HG03280 (cell line): Measurements from ENCODE around the gene TTC33.

Experiments used
- ATAC-seq: cut with Tn5 transposase; IDR thresholded peaks from one replicate; pipeline ENCODE4 v1.9.1; 2021; ENCODE audit warnings: mild to moderate bottlenecking, moderate library complexity; ENCODE audit not compliant: unreplicated experiment

TTC33 gene

DNA sequence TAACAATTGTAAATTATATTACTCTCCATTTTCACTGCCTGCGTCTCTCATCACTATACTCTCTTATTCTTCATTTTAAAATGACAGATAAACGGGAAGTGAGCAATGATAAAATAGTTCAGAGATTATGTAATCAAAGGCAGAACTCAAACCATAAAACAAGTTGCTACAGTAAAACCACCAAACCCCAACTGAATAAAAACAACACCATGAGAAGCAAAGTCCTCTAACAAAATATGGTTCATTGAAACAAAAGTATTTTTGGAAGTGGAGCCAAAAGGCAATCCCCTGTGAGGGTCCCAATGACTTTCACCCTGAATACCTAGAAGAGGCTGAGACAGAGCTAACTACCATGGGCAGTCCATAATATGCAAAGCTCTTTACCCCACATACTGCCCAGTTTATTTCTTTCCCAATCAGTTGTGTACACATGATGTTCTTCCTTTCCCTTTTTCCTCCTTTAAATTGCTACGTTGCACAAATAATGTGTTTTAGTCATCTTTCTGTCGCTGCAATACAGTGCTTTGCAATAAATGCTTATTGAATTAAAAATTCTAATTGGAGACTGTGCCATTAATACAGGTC is 140.1 kb downstream of the TTC33 start:
- no peak for ATAC-seq

DNA sequence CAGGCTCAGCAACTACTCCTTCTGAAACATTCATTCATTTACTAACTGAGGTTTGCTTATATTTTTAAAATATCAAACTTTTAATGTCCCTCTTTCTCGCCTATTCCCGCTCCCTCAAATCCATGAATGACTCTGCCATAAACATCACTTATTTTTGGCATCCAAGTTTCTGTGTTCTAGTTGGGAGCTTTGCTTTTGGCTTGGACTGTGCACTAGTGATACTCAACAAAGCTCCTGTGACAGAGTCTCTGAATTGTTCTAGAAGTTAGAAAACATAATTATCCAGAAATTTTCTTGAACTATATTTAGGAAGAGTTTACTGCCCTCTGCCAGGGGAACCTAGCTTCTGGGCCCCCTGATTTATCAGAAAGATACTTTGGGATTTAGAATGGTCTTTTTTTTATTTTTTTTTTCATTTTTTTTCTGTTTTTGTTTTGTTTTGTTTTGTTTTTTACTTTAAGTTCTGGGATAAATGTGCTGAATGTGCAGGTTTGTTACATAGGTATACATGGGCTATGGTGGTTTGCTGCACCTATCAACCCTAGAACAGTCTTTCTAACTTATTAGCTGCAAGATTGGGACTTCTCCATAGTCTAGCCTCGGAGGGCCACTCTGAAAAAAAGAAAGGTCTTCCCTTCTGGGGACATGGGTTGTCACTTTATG is 140.7 kb downstream of the TTC33 start:
- ATAC-seq: no peak

DNA sequence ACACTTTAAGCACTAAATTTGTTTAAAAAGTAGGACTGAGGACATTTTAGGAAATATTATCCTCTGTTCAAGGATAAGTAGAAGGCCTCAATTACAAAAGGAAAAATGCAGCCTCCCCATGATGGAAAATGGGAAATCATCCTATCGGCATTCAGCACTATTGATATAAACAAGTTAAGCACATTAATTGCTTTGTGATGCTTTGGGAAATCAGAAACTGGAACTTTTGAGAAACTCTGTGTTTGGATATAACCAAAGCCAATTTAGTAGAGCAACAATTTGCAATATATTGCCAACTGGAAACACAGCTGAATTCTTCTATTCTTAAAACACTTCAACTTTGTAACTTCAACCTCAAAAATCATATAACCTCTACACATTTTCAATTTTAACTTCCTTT is 141.3 kb downstream of the TTC33 start:
- ATAC-seq: no peak

GRCh38 chr5:40607202-40607601 is 148.6 kb downstream of the TTC33 start:
- no peak for ATAC-seq

DNA sequence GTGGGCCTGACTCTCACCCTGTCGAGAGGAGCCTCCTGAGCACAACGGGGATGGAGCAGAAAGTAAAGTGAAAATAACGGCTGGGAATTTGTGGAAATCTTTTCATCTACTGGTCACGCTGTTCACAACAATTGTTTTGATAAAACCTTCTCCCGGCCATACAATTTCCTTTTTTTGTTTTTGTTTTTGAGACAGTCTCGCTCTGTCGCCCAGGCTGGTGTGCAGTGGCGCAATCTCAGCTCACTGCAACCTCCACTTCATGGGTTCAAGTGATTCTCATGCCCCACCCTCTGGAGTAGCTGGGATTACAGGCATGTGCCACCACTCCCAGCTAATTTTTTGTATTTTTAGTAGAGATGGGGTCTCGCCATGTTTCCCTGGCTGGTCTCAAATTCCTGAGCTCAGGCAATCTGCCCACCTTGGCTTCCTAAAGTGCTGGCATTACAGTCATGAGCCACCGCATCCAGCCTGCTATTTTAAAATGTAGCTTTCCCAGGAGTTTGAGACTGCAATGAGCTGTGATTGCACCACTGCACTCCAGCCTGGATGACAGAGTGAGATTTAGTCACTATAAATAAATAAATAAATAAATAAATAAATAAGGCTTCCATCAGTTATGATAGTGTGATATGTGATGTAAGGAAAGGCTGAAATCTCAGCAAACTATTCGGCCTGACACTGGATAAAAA is 149.5 kb downstream of the TTC33 start:
- no peak for ATAC-seq

- ATAC-seq: no peak
Measured at GRCh38 chr5:40605295-40605958, 150.3 kb downstream of the TTC33 start.

DNA sequence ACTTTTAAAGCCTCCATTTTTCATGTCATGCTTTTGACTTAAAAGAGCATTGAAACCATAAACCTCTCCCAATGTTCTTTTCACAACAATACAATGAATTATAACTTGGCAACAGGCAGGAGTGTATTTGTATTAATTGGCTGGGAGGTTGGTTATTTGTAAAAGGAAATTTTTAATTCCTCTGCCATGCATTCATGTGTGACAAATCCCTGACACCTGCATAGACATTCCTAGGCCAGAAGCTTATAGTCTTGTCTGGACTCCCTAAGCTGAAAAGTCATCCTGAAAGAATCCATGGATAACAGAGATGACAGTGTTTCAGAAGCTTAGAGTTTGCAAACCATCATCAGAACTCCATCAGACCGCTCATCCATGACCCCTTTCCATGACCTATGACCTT is 152.4 kb downstream of the TTC33 start:
- ATAC-seq: no peak

GRCh38 chr5:40601198-40601868 is 154.4 kb downstream of the TTC33 start:
- ATAC-seq: no peak

DNA sequence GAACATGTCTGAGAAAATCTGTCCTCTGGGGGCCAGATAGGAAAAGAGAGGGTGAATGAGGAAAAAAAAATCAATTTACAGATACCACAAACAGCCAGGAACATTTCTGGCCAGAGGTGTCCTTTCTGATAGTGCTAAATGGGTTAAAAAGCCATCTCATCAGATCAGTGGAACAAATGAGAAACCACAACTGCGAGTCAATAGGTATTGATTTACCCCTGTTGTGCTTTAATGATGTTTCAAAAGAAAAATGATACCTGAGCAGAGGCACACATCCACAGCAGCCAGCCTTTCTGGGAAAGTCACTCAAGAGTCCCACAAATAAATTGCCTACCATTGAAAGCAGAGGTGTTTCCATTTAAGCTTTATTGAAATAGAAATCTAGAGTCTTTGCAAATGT is 155.4 kb downstream of the TTC33 start:
- no peak for ATAC-seq

DNA sequence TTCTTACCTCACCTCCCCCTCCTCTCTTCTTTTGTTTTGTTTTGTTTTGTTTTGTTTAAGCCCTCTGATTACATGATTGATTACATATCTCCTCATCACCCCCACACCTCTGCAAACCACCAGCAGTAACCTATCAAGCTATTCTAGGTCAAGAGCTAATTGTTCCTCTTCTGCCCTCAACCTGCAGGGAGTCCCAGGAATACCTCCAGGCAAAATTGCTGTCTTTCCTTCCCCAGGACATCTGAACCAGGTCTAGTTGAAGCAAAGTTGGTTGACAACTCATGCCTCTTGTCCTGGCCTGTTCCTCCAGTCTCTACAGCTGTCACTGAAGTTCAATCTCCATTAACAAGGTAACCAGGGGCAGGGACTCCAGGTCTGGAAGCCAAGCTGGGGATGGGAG is 156.1 kb downstream of the TTC33 start:
- no peak for ATAC-seq

DNA sequence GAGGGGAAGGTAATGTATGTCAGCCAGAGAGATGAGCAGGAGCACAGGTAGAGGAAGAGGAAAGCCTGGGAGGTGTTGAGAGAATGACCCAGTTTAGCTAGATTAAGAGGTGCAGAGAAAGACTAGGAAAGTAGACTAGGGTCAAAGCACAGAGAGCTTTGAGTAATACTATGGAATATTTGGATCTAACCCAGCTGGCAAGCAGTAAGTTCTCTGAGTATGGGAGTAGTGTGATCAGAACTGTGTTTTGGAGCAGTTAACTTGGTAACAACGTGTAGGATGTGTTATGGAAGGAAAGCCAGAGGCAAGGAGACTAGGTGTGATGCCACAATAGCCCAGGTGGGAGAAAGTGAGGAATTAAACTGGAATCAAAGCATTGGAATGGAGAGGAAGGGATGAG is 160.9 kb downstream of the TTC33 start:
- no peak for ATAC-seq

GRCh38 chr5:40591727-40592396 is 163.9 kb downstream of the TTC33 start:
- ATAC-seq: peak; percentile 91

- no peak for ATAC-seq
Measured at GRCh38 chr5:40587376-40587775, 168.4 kb downstream of the TTC33 start.

GRCh38 chr5:40585537-40586267 is 170.1 kb downstream of the TTC33 start:
- ATAC-seq: no peak

GRCh38 chr5:40584054-40584453 is 171.7 kb downstream of the TTC33 start:
- ATAC-seq: no peak

- ATAC-seq: peak; percentile 93
Measured at GRCh38 chr5:40578501-40579451, 177.0 kb downstream of the TTC33 start.

DNA sequence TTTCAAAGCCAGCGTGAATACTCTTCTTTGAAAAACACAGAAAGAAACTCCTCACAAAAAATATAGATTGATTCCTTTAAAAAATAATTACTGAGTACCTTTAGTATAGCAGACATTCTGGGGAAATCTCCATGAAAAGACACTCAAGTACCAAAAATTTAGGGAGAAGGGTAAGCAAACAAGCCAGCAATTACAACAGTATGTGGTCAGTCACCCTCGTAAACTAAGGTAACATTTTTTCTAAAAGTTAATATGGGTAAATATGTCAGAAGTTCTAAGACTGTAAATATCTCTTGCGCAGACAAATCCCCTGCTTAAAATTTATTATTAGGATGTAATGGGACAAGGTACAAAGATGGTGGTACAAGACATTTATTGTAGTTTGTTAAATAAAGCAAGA is 178.0 kb downstream of the TTC33 start:
- no peak for ATAC-seq

- ATAC-seq: no peak
Measured at GRCh38 chr5:40575921-40576320, 179.8 kb downstream of the TTC33 start.

DNA sequence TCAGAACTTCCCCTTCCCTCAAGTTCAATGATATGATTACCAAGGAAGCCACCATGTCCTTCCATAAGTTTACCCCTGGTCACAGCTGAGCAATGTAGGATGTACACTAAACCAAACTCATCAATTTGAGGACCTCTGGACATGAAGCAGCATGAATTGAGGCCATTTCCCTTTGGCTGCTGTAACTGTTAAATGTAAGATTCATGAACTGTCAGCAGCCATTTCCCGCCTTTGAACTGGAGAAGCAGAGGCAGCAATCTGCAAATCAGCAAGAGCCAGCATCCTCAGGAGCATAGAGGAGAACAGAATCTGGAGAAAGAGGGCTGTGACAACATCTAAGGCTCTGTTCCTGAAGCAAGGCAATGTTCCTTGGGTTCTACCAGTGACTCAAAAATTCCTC is 180.3 kb downstream of the TTC33 start:
- ATAC-seq: no peak
